Stomach (tissue), 4 donors: Measurements from ENCODE around the gene GLIS2.

Experiments
- CTCF ChIP-seq, 7 experiments: fragments of 450-650 bp in 4 of 7; fragments of 200-600 bp in 3 of 7; sonication (generic) in 3 of 7; IDR thresholded peaks; one replicate each; pipeline ENCODE4 v1.5.1; 2016 to 2019; ENCODE audit warnings: antibody characterized with exemption in 7 of 7, control low read depth in 2 of 7, mild to moderate bottlenecking in 1 of 7
- EP300 ChIP-seq: sonication (generic); formaldehyde crosslinking; IDR thresholded peaks from one replicate; pipeline ENCODE4 v1.6.1; 2017; ENCODE audit warnings: antibody characterized with exemption
- POLR2A ChIP-seq, 4 donors: fragments of 450-650 bp; IDR thresholded peaks; one replicate each; pipeline ENCODE4 v1.6.1; 2016; ENCODE audit warnings: antibody characterized with exemption in 4 of 4, control low read depth in 2 of 4, mild to moderate bottlenecking in 1 of 4, moderate library complexity in 1 of 4
- POLR2AphosphoS5 ChIP-seq, 3 donors: sonication (generic); formaldehyde crosslinking; IDR thresholded peaks; one replicate each; pipeline ENCODE4 v1.6.1; 2016; ENCODE audit warnings: antibody characterized with exemption in 3 of 3

- TF ChIP-seq CTCF (IDR thresholded peaks at IDR 0.05) (no peak), POLR2A (IDR thresholded peaks at IDR 0.05) (no peak), POLR2AphosphoS5 (IDR thresholded peaks at IDR 0.05) (no peak), EP300 (no peak)
These were observed 31.1 kb downstream of the GLIS2 start for GRCh38 chr16:4347010-4347409.
